AG08396 (cell line): ENCODE results near the gene ANK2.

Source experiments
- DNase-seq: peaks from one replicate; pipeline ENCODE4 v3.0.0; 2012; ENCODE audit warnings: low spot score, mixed read lengths

Gene ANK2

DNA sequence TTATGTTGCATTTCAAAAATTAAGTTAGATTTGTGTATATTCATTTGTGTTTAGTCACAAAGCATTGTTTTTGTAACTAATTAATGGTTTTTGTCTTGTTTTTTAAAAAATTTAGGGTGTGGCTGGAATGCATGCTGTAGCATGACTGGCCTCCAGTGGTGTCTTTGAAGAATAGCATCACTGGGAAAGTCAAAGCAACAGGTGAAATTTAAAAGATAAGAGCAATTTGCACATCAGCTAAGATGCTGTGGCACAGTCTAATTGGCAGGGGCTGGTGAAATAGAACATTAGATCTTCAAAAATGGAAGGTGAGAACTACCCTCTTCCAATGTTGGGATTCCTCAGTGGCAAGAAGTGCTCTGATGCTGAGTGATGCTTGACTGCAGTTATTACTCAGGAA, 45.3 kb downstream of the ANK2 start:
- peak; percentile 8 for DNase-seq

- peak; percentile 7 for DNase-seq
These were observed 52.2 kb downstream of the ANK2 start for GRCh38 chr4:113101669-113102068.

DNA sequence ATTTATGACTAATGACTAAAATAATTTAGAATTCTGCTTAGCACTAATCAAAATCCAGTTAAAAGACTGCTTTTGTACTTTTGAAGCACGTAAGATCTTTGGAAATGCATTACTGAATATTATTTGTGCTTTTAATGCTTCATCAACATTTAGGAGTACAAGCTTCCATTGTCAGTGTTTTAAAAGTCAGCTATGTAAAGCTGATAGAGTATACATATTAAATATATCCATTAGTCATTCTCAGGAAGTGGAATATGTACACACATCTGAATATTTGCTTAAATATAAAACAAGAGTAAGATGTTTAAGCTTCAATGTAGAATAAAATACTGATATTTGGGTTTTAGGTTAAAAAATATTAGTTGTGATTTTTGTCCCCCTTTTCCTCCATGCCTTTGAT, 54.1 kb downstream of the ANK2 start:
- no peak for DNase-seq

DNA sequence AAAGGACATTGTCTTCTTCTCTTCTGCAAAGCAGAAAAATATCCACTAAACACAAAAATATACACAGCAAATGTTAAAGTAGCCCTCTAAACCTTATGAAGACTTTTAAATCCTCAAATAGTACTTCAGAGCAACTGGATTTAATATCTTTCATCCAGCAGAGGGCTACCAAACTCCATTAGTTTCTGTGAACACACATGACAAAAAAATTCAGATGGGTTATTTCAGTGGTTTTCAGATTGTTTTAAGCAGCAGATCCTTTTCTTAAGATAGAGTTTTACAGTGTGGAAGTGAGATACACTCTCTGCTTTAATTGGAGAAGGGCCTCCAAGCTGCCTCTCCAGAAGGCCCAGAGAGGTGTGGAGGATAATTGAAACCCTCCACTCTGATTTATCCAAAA, 56.7 kb downstream of the ANK2 start:
- peak; percentile 17 for DNase-seq

DNA sequence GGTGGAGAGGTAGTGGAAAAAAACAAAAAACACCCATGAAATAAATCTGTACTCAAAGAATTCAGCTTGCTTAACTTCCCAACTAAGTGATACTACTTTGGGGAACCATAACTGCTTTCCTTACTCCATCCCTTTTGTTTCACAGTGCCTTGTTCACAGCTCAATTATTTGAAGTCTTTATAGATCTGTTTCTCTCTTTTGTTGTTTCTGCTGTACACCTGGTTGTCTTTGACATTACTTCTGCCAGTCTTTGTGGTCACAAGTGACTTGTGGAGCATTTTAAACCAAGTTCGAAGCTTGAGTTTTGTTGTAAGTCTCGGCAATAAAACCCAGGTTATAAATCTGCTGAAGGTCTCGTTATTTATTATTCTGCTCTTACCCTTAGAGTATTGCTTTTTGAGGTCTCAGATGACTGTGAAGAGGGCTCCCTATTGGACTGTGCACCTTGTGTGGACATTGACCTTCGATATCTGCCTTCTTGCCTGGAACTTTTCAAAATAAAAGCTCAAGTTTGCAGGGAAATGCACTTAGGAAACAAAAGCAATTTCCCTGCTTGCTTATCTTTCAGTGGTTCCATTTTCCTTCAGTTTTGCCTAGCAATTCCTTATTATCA, 59.8 kb downstream of the ANK2 start:
- no peak for DNase-seq

DNA sequence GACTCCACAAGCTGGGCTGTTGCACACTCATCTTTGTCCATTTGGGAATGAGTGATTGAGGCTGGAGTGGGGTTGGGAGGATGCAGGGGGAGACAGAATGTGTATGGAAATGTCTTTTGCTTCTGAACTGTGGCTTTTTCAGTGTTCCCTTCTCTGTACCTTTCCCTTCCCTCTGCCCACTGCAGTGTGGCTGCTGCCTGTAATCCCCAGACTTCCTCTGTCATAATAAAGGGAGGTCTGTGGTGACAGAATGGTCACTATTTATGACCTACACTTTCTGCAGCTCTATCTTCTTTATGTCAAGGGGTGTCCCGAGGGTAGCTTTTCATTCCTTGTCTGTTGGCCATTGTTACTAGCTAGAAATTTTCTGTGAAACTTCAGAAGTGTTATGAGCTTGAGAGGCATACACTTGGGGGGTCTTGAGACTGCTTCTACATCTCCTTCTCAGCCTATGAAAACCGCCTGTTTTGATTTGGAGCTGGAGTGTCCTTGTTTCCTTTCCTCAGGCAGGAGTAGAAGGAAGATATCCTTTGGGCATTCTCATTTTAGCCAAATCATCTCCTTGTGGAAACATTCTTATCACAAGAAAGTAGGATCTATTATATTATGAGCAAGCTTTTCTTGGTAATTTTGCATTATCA, 63.0 kb downstream of the ANK2 start:
- no peak for DNase-seq

DNA sequence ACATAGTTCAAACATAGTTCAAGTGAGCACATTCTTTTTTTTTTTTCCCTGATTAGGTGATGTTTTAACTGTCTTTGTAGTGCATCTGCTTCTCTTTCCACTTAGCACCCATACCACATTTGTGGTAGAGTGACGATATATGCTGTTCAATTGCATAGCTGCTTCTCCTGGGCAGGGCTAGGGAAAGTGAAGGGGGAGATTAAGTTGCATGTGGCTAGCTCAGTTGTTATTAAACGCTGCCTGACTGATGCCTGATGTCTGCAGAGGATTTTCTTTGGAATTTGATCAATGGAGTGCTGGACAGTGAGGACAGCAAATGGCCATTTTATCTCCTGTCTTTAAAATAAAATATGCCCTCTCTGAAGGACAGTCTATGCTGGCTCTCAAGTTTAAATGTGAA, 63.7 kb downstream of the ANK2 start:
- no peak for DNase-seq

DNA sequence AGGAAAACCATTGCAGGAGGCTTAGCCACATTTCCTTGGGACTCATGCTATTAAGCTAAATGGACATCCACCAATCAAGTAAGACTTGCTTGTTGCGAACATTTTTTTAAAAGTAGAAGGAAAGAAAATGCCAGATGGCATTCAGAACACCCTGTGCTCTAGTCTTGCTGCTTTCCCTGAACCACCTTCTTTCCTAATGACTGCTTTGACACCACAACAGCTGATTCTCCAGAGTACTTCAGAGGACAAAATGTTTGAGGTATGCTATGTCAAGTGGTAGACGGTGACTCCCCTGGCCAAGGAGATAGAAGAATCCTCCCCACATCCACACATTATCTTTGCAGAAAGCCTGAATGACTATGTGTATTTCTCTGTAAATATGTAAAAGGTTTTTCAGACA, 65.4 kb downstream of the ANK2 start:
- no peak for DNase-seq

GRCh38 chr4:113116414-113117357, 67.2 kb downstream of the ANK2 start:
- no peak for DNase-seq

DNA sequence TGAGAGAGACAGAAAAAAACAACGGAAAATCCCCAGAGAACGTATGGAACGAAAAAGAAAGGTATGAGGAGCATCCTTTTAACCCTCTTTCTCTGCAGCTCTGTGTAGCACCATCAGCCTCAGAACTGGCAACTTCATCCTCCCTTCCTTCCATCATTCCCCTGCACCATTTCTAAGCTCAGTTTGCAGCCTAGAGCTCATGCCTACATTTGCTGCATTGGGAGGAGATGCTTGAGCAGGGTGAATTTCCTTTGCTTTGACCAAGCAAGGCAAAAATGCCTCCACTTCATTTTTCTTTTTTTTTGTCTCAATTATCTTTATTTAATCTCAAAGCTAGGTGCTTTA, 67.9 kb downstream of the ANK2 start:
- no peak for DNase-seq

- DNase-seq, result no peak
These were observed 72.6 kb downstream of the ANK2 start for GRCh38 chr4:113122066-113122465.

GRCh38 chr4:113125418-113125817, 76.0 kb downstream of the ANK2 start:
- DNase-seq, result no peak

DNA sequence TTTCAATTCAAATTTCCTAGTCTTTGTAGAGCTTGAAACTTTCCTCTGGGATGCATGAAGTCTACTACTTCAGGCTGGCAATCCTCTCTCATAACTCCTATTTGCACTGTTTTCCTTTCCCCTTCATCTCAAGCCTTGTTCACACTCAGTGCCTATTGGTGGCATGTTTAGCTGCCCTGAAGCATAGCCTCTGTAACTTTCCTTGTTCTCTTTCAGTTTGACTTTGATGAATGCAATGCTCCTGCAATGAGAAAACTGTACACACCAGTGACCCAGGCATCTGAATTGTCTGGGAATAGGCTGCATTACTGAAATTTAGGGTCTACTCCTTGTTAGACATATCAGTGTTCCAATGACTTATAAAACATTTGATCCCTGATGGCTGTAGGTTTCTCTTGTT, 81.7 kb downstream of the ANK2 start:
- no peak for DNase-seq

DNA sequence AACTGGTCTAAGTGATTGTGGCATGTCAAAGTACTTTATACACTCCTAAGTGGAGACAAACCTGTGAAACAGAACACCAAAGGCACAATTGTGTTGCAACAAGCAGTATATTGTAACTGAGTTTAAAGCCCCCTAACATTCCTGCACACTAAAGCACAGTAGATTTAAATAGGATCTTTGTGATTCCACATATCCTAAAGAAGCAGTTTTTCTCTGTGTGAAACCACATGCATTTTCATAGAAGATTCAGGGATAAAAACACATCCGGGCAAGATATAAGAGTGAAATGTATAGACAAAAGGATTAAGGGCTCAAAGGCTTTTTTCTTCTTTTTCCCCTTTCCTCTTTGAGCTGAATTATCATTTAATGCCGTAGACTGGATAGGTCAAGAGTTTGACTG, 82.2 kb downstream of the ANK2 start:
- no peak for DNase-seq

- DNase-seq, result peak; percentile 25
These were observed 92.5 kb downstream of the ANK2 start for GRCh38 chr4:113141901-113142346.

DNA sequence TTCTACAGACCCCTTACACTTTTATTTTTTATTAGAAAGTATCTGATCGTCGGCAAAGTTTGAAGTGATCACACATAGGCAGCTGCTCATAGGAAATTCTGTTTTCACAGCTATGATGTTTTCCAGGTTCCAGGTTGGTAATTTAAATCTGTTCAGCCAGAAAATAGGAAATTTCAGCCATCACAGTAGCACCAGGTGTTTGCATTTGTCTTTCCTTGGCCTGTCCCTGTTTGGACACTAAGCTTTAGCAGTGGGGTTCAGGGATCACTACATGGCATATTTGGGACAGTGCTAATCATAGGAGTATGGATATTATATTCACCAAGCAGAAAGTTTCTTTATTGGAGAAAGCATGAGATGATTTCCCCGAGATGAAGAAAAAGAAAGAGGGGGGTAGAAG, 92.9 kb downstream of the ANK2 start:
- no peak for DNase-seq

GRCh38 chr4:113144091-113144490, 94.6 kb downstream of the ANK2 start:
- no peak for DNase-seq

DNA sequence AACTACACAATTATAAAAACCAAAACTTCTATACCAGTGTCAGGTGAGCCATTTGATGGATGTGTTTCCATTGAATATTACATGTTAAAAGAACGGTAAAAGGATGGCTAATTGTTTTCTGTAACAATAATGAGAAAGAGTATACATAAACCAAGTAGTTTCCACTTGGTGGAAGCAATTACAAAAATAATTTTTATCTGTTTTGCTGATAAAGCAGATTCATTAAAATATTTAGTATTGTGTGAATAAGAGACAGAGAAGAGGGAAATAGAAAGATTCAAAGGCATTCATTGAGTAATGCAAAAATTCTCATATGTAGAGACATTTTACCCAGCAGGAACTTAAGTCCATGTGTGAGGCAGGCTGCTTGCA, 95.7 kb downstream of the ANK2 start:
- no peak for DNase-seq

GRCh38 chr4:113145519-113146291, 96.3 kb downstream of the ANK2 start:
- no peak for DNase-seq

GRCh38 chr4:113146876-113147358, 97.5 kb downstream of the ANK2 start:
- DNase-seq, result no peak

- no peak for DNase-seq
These were observed 98.2 kb downstream of the ANK2 start for GRCh38 chr4:113147498-113148111.

DNA sequence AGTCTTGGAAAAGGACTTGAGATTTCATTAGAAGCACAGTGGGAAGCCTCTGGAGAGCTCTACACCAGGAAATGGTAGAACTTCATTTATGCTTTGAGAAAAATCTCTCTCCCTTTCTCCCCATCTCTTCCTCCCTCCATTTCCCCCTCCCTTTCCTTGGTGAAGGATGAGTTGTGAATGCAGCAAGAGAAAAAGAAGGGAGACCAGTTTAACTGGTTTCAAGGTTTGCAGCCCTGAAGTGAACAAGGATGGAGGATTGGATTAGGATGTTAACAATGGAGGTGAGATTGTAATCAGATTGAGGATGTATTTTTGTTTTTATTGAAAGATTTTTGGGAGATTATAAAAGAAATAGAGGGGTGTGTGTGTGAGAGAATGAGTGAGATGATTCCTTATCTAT, 99.5 kb downstream of the ANK2 start:
- DNase-seq, result no peak
